Kidney (tissue), 14 donors: Measurements from ENCODE around the gene PLCB1. TPM values are rescaled to one million over a fixed set of nuclear protein-coding genes. Genes with fewer than 3 reads are reported as not detected.
A peak's percentile ranks its signal among the peaks of the same experiment; 100 is the strongest.

Source experiments
- DNase-seq, 5 donors: peaks; one replicate each; pipeline ENCODE4 v3.0.0-alpha.2; 2013 to 2020
- FAIRE-seq: peaks from 2 replicates; lab custom pipeline; 2012; peaks lifted over from hg19 to GRCh38; lab: Jason Lieb, UNC
- H3K27ac ChIP-seq, 2 donors: one replicate each; pipeline ENCODE4 v1.7.0; 2013; ENCODE audit warnings: low read depth in 2 of 2, low read length in 2 of 2, inconsistent platforms in 1 of 2
- H3K27me3 ChIP-seq: one replicate; pipeline ENCODE4 v1.7.1; 2013; ENCODE audit warnings: low read length, inconsistent platforms; ENCODE audit not compliant: control insufficient read depth, insufficient read depth
- H3K36me3 ChIP-seq, 3 donors: one replicate each; pipeline versions ENCODE4 v1.7.0 to v1.7.1; 2013; ENCODE audit warnings: low read length in 3 of 3, control low read depth in 1 of 3, inconsistent platforms in 1 of 3; ENCODE audit not compliant: insufficient read depth in 3 of 3, control insufficient read depth in 2 of 3
- H3K4me1 ChIP-seq, 3 donors: one replicate each; pipeline versions ENCODE4 v1.7.0 to v1.7.1; 2013; ENCODE audit warnings: low read length in 3 of 3, inconsistent platforms in 1 of 3, low read depth in 1 of 3; ENCODE audit not compliant: control insufficient read depth in 2 of 3, insufficient read depth in 2 of 3
- H3K4me3 ChIP-seq, 3 donors: one replicate each; pipeline versions ENCODE4 v1.7.0 to v1.8.1; 2013; ENCODE audit warnings: low read length in 3 of 3, control low read depth in 1 of 3, inconsistent platforms in 1 of 3
- H3K9ac ChIP-seq, 3 donors: one replicate each; pipeline versions ENCODE4 v1.7.0 to v1.7.1; 2013; ENCODE audit warnings: low read length in 3 of 3, control low read depth in 1 of 3, inconsistent platforms in 1 of 3
- H3K9me3 ChIP-seq, 3 donors: one replicate each; pipeline versions ENCODE4 v1.7.0 to v1.7.1; 2013; ENCODE audit warnings: low read length in 3 of 3, control low read depth in 1 of 3, inconsistent platforms in 1 of 3; ENCODE audit not compliant: control insufficient read depth in 2 of 3, insufficient read depth in 1 of 3
- intact Hi-C: fragments of 100-400 bp; cut with DNase I; formaldehyde crosslinking; loops from one replicate; pipeline ENCODE4 v1.11.1; 2022
- polyA plus RNA-seq: library from polyadenylated mRNA; stranded (reverse); fragments of 350-450 nt; fragmentation: Illumina TruSeq; extraction: RNeasy Lipid Tissue Mini Kit (QIAGEN cat#74804); gene quantifications from one replicate; pipeline ENCODE4 v1.2.3, GENCODE V29; 2014; ENCODE audit warnings: low read depth, low replicate concordance; ENCODE audit not compliant: insufficient read depth
- total RNA-seq: library from RNA; stranded (reverse); fragmentation: NEBNext Ultra II Directional; extraction: Animal tissue kit (Norgen Biotek cat#: 25700); gene quantifications from one replicate; pipeline ENCODE4 v1.2.1, GENCODE V29; 2021
- TF ChIP-seq, protein P1 (sequence below): IDR thresholded peaks from 3 replicates; pipeline ENCODE4 v1.5.1; 2012; ENCODE audit warnings: mild to moderate bottlenecking, moderate library complexity, borderline replicate concordance; ENCODE audit not compliant: insufficient read depth; ENCODE audit errors: extremely low read depth
- donor health status: control.
- donor health status: control.
- donor health status: control.
- donor health status: control.
- donor health status: control.
- donor health status: DM: yes; HTN: yes; CAD: no.
- donor health status: Normal renal cell carcinoma (clear cell type).

The PLCB1 gene
- total and polyA plus RNA-seq, 2 donors from 2014 or later: 9.4 to 107 TPM

DNA sequence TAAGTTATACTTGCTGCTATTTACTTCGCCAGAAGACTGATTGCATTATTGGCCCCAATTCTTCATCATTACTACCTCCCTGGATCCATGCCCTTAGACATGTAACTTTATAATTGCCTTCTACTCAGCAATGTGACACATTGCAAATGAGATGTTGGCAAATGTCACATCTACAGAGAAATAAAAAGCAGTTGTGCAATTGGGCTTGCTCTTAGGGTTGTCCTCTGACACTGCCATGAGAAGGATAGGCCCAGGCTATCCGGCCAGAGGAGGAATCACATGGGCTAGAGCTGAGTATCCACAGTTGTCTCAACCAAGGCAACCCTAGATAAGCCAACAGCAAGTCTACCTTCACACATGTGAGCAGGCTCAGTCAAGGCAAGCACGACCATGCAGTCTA is 447.0 kb downstream of the PLCB1 start:
- no peaks in the 10 kb centered on the region for H3K9me3 ChIP-seq
- TF ChIP-seq, protein P1, sequence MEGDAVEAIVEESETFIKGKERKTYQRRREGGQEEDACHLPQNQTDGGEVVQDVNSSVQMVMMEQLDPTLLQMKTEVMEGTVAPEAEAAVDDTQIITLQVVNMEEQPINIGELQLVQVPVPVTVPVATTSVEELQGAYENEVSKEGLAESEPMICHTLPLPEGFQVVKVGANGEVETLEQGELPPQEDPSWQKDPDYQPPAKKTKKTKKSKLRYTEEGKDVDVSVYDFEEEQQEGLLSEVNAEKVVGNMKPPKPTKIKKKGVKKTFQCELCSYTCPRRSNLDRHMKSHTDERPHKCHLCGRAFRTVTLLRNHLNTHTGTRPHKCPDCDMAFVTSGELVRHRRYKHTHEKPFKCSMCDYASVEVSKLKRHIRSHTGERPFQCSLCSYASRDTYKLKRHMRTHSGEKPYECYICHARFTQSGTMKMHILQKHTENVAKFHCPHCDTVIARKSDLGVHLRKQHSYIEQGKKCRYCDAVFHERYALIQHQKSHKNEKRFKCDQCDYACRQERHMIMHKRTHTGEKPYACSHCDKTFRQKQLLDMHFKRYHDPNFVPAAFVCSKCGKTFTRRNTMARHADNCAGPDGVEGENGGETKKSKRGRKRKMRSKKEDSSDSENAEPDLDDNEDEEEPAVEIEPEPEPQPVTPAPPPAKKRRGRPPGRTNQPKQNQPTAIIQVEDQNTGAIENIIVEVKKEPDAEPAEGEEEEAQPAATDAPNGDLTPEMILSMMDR: no peak
- no peak overlapping the region for H3K4me3 ChIP-seq
- intact Hi-C loops: no loop called here
- no peaks in the 10 kb centered on the region for H3K36me3 ChIP-seq
- peaks cover 2 to 24% (median 3%) of the 10 kb centered on the region in 3 donors for H3K4me1 ChIP-seq
- H3K27ac ChIP-seq: no peak overlapping the region
- no peak overlapping the region for H3K9ac ChIP-seq
- DNase-seq (peak in 2 of 5 donors; percentile 26 to 33), FAIRE-seq (no peak)
- H3K27me3 ChIP-seq: no peaks in the 10 kb centered on the region

DNA sequence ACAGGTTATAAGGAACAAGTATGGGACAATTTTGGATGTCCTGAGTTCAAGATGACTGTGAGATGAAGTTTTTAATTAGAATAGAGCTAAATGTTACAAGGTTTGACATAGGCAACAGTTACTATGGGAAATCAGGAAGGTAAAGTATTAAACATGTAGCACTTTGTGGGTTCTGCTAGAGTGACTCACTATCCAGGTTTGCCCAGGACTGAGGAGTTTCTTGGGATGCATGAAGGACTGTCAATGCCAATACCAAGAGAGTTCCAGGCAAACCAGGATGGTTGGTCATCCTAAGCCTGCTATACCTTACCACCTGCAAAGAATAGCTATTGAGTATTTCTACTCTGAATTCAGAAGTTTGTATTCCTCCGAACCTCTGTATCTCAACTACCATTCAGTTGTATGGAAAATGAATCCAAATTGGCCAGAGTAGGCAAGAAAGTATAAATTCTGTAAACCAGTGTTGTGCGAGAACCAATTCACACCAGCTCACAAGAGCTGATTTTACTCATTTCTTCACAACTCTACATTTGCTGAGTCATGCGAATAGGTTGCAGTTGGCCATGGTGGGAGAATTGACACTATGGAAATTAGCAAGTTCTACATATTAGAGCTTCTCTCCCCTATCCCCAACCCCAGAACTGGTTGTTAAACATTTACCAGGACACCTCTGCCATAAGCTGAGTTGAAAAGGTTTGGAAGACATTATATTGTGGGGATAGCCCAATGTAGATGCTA is 449.5 kb downstream of the PLCB1 start:
- FAIRE-seq (no peak), DNase-seq (no peak)
- Histone ChIP-seq H3K9me3 (no peaks in the 10 kb centered on the region), H3K27me3 (no peaks in the 10 kb centered on the region), H3K4me3 (no peak overlapping the region), H3K36me3 (no peaks in the 10 kb centered on the region), H3K27ac (peak overlapping the region; percentile 9 to 35), H3K4me1 (peaks cover 2 to 26% (median 3%) of the 10 kb centered on the region in 3 donors), H3K9ac (no peak overlapping the region)
- TF ChIP-seq, protein P1: no peak
- intact Hi-C loops: no loop called here

DNA sequence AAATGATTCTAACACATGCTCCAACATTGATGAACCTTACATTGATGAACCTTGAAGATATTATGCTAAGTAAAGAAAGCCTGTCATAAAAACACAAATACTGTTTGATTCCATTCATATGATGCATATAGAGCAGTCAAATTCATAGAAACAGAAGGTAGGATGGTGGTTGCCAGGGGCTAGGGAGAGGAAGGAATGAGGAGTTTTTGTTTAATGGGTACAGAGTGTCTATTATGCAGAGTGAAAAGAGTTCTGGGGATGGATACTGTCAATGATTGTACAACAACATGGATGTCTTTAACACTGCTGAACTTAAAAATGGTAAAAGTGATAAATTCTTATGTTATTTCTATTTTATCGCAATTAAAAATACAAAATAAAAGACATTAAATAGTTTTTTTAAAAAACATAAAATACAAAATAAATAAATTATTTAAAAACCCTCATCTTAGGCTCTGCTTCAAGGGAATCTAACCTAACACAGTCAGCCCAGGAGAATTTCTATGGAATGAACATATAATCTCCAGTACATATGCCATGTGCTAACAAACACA is 451.0 kb downstream of the PLCB1 start:
- no peaks in the 10 kb centered on the region for H3K36me3 ChIP-seq
- no peak overlapping the region for H3K9ac ChIP-seq
- DNase-seq (no peak), FAIRE-seq (no peak)
- H3K9me3 ChIP-seq: no peaks in the 10 kb centered on the region
- no peaks in the 10 kb centered on the region for H3K27me3 ChIP-seq
- TF ChIP-seq, protein P1: no peak
- peak overlapping the region in 1 of 2 donors; percentile 77 for H3K27ac ChIP-seq
- H3K4me3 ChIP-seq: peak overlapping the region in 1 of 3 donors; percentile 39
- intact Hi-C loops: no loop called here
- peaks cover 2 to 22% (median 3%) of the 10 kb centered on the region in 3 donors for H3K4me1 ChIP-seq
